Esophagus muscularis mucosa (tissue), 4 donors: ENCODE results near the gene FOXR2.

Source experiments
- CTCF ChIP-seq, 3 experiments: fragments of 200-600 bp in 2 of 3; fragments of 450-650 bp in 1 of 3; sonication (generic) in 2 of 3; IDR thresholded peaks; one replicate each; pipeline ENCODE4 v1.5.1; 2017 to 2019; ENCODE audit warnings: antibody characterized with exemption in 3 of 3, mild to moderate bottlenecking in 2 of 3, moderate library complexity in 1 of 3
- EP300 ChIP-seq: sonication (generic); formaldehyde crosslinking; IDR thresholded peaks from one replicate; pipeline ENCODE4 v1.6.1; 2017; ENCODE audit warnings: antibody characterized with exemption
- POLR2AphosphoS5 ChIP-seq, 2 donors: sonication (generic); formaldehyde crosslinking; IDR thresholded peaks; one replicate each; pipeline ENCODE4 v1.6.1; 2017; ENCODE audit warnings: antibody characterized with exemption in 2 of 2

- no peak for TF ChIP-seq CTCF (IDR thresholded peaks at IDR 0.05)
- TF ChIP-seq POLR2AphosphoS5 (IDR thresholded peaks at IDR 0.05): no peak
- TF ChIP-seq EP300: no peak
Observed at GRCh38 chrX:55636109-55636508, 12.9 kb downstream of the FOXR2 start.
